ENCODE results near the gene CLINT1. TPM values are rescaled to one million over a fixed set of nuclear protein-coding genes. Genes with fewer than 3 reads are reported as not detected.

Gene CLINT1
- total and polyA plus RNA-seq, 3 experiments from 2014 or later, result 72.3 to 91.1 (median 73.1) TPM

- Mint-ChIP-seq H3K27ac (peak overlapping the region in 6 of 8 donors; percentile 15 to 90 (median 50)), H3K27me3 (no peaks in the 10 kb centered on the region), H3K9me3 (peaks cover 0 to 5% (median 2%) of the 10 kb centered on the region in 5 donors), H3K4me1 (peaks cover 48 to 72% (median 70%) of the 10 kb centered on the region in 3 donors), H3K36me3 (peaks cover 6 to 11% (median 11%) of the 10 kb centered on the region in 3 donors), H3K4me3 (peak overlapping the region in 1 of 7 donors; percentile 8)
- POLR2A ChIA-PET, result no interaction called here
- Histone ChIP-seq H3K4me1 (ENCODE audit: insufficient read depth, low read length) (no peaks in the 10 kb centered on the region), H3K4me3 (ENCODE audit: low read length) (no peak overlapping the region), H3K27ac (ENCODE audit: low read depth, low read length) (no peak overlapping the region), H3K9me3 (ENCODE audit: low read length) (no peaks in the 10 kb centered on the region), H3K27me3 (ENCODE audit: insufficient read depth, low read length, poor library complexity, severe bottlenecking) (no peaks in the 10 kb centered on the region), H3K36me3 (ENCODE audit: insufficient read depth, low read length) (no peaks in the 10 kb centered on the region)
- CTCF ChIA-PET, result interaction anchor here (1.3 kb wide), 1 partner anchor 12 kb away, joined by 3 read pairs; no protein-coding TSS in a partner anchor
- DNase-seq, result no peak
Measured at GRCh38 chr5:157821822-157822622, 36.9 kb downstream of the CLINT1 start.

DNA sequence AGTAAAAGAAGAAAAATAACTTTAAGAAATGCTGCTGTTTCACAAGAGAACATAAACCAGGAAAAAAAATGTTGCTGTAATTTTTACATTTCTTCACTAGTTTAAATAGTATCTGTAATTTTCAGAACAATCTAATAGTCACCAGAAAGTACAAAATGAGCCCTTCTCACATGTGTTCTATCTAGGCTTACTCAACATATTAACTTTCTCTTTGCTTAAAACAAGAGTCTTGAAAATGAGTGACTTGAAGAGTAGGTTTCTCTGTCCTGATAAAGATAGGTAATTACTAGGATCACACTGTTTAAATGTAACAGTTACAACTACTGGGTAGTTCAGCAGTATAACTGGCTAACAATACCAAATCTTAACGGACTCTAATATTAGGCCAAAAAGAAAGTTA, 37.5 kb downstream of the CLINT1 start:
- Histone ChIP-seq H3K4me1 (ENCODE audit: insufficient read depth, low read length) (no peaks in the 10 kb centered on the region), H3K27ac (ENCODE audit: low read depth, low read length) (no peak overlapping the region), H3K27me3 (ENCODE audit: insufficient read depth, low read length, poor library complexity, severe bottlenecking) (no peaks in the 10 kb centered on the region), H3K36me3 (ENCODE audit: insufficient read depth, low read length) (no peaks in the 10 kb centered on the region), H3K9me3 (ENCODE audit: low read length) (no peaks in the 10 kb centered on the region), H3K4me3 (ENCODE audit: low read length) (no peak overlapping the region)
- peaks cover 0 to 5% (median 2%) of the 10 kb centered on the region in 5 donors for H3K9me3 Mint-ChIP-seq
- no peak overlapping the region for H3K4me3 Mint-ChIP-seq
- no peak for DNase-seq
- H3K27ac Mint-ChIP-seq, result peak overlapping the region in 5 of 8 donors; percentile 15 to 90 (median 44)
- ChIA-PET POLR2A (no interaction called here), CTCF (no interaction called here)
- peaks cover 44 to 69% (median 68%) of the 10 kb centered on the region in 3 donors for H3K4me1 Mint-ChIP-seq
- no peaks in the 10 kb centered on the region for H3K27me3 Mint-ChIP-seq
- peaks cover 6 to 15% (median 11%) of the 10 kb centered on the region in 3 donors for H3K36me3 Mint-ChIP-seq

GRCh38 chr5:157820593-157821252, 38.2 kb downstream of the CLINT1 start:
- H3K27ac Mint-ChIP-seq, result peak overlapping the region in 6 of 8 donors; percentile 18 to 87 (median 57)
- CTCF ChIA-PET, result interaction anchor here (0.7 to 1.7 kb wide), 5 partner anchors 9 to 174 kb away, joined by 3 to 5 read pairs (median 4); no protein-coding TSS in a partner anchor

GRCh38 chr5:157819502-157820115, 39.3 kb downstream of the CLINT1 start:
- Mint-ChIP-seq H3K4me3 (no peak overlapping the region), H3K36me3 (peaks cover 6 to 24% (median 11%) of the 10 kb centered on the region in 3 donors), H3K9me3 (peaks cover 0 to 5% (median 2%) of the 10 kb centered on the region in 5 donors), H3K27me3 (no peaks in the 10 kb centered on the region), H3K27ac (peak overlapping the region in 3 of 8 donors; percentile 6 to 40 (median 27)), H3K4me1 (peaks cover 32 to 55% (median 51%) of the 10 kb centered on the region in 3 donors)
- Histone ChIP-seq H3K4me1 (ENCODE audit: insufficient read depth, low read length) (no peaks in the 10 kb centered on the region), H3K4me3 (ENCODE audit: low read length) (no peak overlapping the region), H3K36me3 (ENCODE audit: insufficient read depth, low read length) (peaks cover 3% of the 10 kb centered on the region), H3K27ac (ENCODE audit: low read depth, low read length) (no peak overlapping the region), H3K27me3 (ENCODE audit: insufficient read depth, low read length, poor library complexity, severe bottlenecking) (no peaks in the 10 kb centered on the region), H3K9me3 (ENCODE audit: low read length) (no peaks in the 10 kb centered on the region)
- POLR2A ChIA-PET, result no interaction called here
- CTCF ChIA-PET, result interaction anchor here (0.7 to 1.7 kb wide), 6 partner anchors 10 to 256 kb away, joined by 3 to 5 read pairs (median 4); no protein-coding TSS in a partner anchor
- DNase-seq, result no peak

More at GRCh38 chr5:157820593-157821252, 38.2 kb downstream of the CLINT1 start:
- DNase-seq, result peak in 2 of 5 donors; percentile 19 to 29
- Mint-ChIP-seq H3K4me1 (peaks cover 37 to 62% (median 62%) of the 10 kb centered on the region in 3 donors), H3K9me3 (peaks cover 0 to 5% (median 2%) of the 10 kb centered on the region in 5 donors), H3K27me3 (no peaks in the 10 kb centered on the region), H3K36me3 (peaks cover 6 to 16% (median 11%) of the 10 kb centered on the region in 3 donors), H3K4me3 (no peak overlapping the region)
- no peak overlapping the region for H3K27ac ChIP-seq (ENCODE audit: low read depth, low read length)
- peaks cover under 1% of the 10 kb centered on the region for H3K36me3 ChIP-seq (ENCODE audit: insufficient read depth, low read length)
- no peaks in the 10 kb centered on the region for H3K4me1 ChIP-seq (ENCODE audit: insufficient read depth, low read length)
- no peaks in the 10 kb centered on the region for H3K27me3 ChIP-seq (ENCODE audit: insufficient read depth, low read length, poor library complexity, severe bottlenecking)
- H3K4me3 ChIP-seq (ENCODE audit: low read length), result no peak overlapping the region
- POLR2A ChIA-PET, result no interaction called here
- no peaks in the 10 kb centered on the region for H3K9me3 ChIP-seq (ENCODE audit: low read length)

- ChIA-PET CTCF (interaction anchor here (1.0 to 2.3 kb wide), 2 partner anchors 131 to 257 kb away, joined by 4 to 19 read pairs; no protein-coding TSS in a partner anchor), POLR2A (no interaction called here)
- Histone ChIP-seq H3K4me1 (ENCODE audit: insufficient read depth, low read length) (no peaks in the 10 kb centered on the region), H3K4me3 (ENCODE audit: low read length) (no peak overlapping the region), H3K27ac (ENCODE audit: low read depth, low read length) (no peak overlapping the region), H3K36me3 (ENCODE audit: insufficient read depth, low read length) (peaks cover 14% of the 10 kb centered on the region), H3K27me3 (ENCODE audit: insufficient read depth, low read length, poor library complexity, severe bottlenecking) (no peaks in the 10 kb centered on the region), H3K9me3 (ENCODE audit: low read length) (no peaks in the 10 kb centered on the region)
- H3K4me3 Mint-ChIP-seq, result no peak overlapping the region
- no peak for DNase-seq
- peaks cover 28 to 46% (median 42%) of the 10 kb centered on the region in 3 donors for H3K4me1 Mint-ChIP-seq
- H3K9me3 Mint-ChIP-seq, result peaks cover 0 to 5% (median 2%) of the 10 kb centered on the region in 5 donors
- H3K36me3 Mint-ChIP-seq, result peaks cover 9 to 34% (median 11%) of the 10 kb centered on the region in 3 donors
- no peak overlapping the region for H3K27ac Mint-ChIP-seq
- no peaks in the 10 kb centered on the region for H3K27me3 Mint-ChIP-seq
Measured at GRCh38 chr5:157818368-157818767, 40.6 kb downstream of the CLINT1 start.

GRCh38 chr5:157817928-157818327, 41.0 kb downstream of the CLINT1 start:
- Histone ChIP-seq H3K27ac (ENCODE audit: low read depth, low read length) (no peak overlapping the region), H3K36me3 (ENCODE audit: insufficient read depth, low read length) (peaks cover 14% of the 10 kb centered on the region), H3K4me3 (ENCODE audit: low read length) (no peak overlapping the region), H3K27me3 (ENCODE audit: insufficient read depth, low read length, poor library complexity, severe bottlenecking) (no peaks in the 10 kb centered on the region), H3K9me3 (ENCODE audit: low read length) (no peaks in the 10 kb centered on the region), H3K4me1 (ENCODE audit: insufficient read depth, low read length) (no peaks in the 10 kb centered on the region)
- Mint-ChIP-seq H3K4me1 (peaks cover 27 to 41% (median 38%) of the 10 kb centered on the region in 3 donors), H3K27ac (no peak overlapping the region), H3K9me3 (peaks cover 0 to 5% (median 2%) of the 10 kb centered on the region in 5 donors), H3K36me3 (peaks cover 11 to 38% (median 13%) of the 10 kb centered on the region in 3 donors), H3K27me3 (no peaks in the 10 kb centered on the region), H3K4me3 (no peak overlapping the region)
- CTCF ChIA-PET, result interaction anchor here (1.0 to 2.3 kb wide), 5 partner anchors 99 to 258 kb away, joined by 3 to 19 read pairs (median 4); no protein-coding TSS in a partner anchor
- POLR2A ChIA-PET, result no interaction called here
- no peak for DNase-seq

GRCh38 chr5:157817387-157817702, 41.6 kb downstream of the CLINT1 start:
- Mint-ChIP-seq H3K9me3 (peaks cover 0 to 2% (median 2%) of the 10 kb centered on the region in 5 donors), H3K27ac (no peak overlapping the region), H3K4me3 (no peak overlapping the region), H3K36me3 (peaks cover 9 to 41% (median 15%) of the 10 kb centered on the region in 3 donors), H3K4me1 (peaks cover 25 to 37% (median 33%) of the 10 kb centered on the region in 3 donors), H3K27me3 (no peaks in the 10 kb centered on the region)
- no peak overlapping the region for H3K4me3 ChIP-seq (ENCODE audit: low read length)
- no peaks in the 10 kb centered on the region for H3K9me3 ChIP-seq (ENCODE audit: low read length)
- H3K36me3 ChIP-seq (ENCODE audit: insufficient read depth, low read length), result peaks cover 14% of the 10 kb centered on the region
- no peak for DNase-seq
- no peak overlapping the region for H3K27ac ChIP-seq (ENCODE audit: low read depth, low read length)
- ChIA-PET CTCF (interaction anchor here (0.7 to 2.3 kb wide), 7 partner anchors 37 to 258 kb away, joined by 3 to 19 read pairs (median 4); no protein-coding TSS in a partner anchor), POLR2A (no interaction called here)
- H3K27me3 ChIP-seq (ENCODE audit: insufficient read depth, low read length, poor library complexity, severe bottlenecking), result no peaks in the 10 kb centered on the region
- no peaks in the 10 kb centered on the region for H3K4me1 ChIP-seq (ENCODE audit: insufficient read depth, low read length)

Measured in CD8-positive, alpha-beta memory T cell (primary cell).